Activated CD8-positive, alpha-beta memory T cell treated with anti-CD3 and anti-CD28 coated beads for 24 hours (primary cell): Measurements from ENCODE around the gene DOK5.
"Not testable (repeated sequence)": the region's sequence is repeated elsewhere in the genome, so short reads cannot be mapped to it uniquely, and the experiment has no call there.

ENCODE experiments used
- DNase-seq: peaks from one replicate; pipeline ENCODE4 v3.0.0-alpha.2; 2020

The DOK5 gene

DNA sequence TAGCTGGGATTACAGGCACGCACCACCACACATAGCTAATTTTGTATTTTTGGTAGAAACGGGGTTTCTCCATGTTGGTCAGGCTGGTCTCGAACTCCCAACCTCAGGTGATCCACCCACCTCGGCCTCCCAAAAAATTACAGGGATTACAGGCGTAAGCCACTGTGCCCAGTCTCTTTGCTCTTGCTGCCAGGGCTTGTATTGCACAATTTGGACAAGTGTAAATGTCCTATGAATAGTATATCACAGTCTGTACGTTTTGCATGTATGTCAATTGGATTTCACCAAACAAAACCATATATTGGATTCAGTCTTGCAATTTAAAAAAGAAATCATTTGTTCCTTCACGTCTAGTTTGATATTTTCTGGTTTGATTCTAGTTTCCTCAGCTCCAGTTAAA, 2.1 kb upstream of the DOK5 start:
- DNase-seq, result no peak

DNA sequence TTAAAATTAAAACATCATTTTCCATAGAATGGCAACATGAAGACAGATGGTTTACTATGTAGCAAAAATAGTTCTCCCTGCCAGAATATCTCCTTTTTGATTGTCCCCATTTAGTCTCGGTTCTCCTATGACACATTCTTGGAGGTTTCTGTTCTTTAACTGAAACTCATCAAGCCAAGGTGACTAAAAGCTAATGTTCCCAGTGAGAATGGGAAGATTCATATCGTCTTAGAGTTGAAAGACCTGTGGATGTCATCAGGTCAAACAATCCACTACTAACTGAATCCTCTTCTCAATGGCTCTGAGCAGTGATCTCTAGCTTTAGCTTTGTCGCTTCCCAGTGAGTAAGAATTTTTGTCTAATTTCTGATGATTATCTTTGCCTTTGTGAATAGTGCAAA, 1.3 kb upstream of the DOK5 start:
- no peak for DNase-seq

DNA sequence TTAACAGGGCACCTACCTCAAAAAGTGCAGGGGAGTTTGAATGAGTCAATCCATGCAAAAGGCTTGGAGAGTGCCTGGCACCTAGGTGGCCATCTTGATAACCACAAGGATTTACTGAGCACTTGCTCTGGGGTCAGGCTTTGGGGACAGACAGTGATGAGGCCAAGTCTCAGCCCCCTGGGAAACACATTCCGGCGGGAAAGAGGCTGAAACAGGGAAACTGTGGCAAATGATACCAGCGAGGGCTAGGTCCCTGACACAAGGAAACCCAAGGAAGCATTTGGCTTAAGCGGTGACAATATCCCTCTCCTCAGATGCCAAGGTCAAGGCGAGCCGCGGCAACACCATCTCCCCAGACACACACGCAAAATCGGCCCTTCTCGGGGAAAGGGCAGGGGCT, 527 bp upstream of the DOK5 start:
- no peak for DNase-seq

DNA sequence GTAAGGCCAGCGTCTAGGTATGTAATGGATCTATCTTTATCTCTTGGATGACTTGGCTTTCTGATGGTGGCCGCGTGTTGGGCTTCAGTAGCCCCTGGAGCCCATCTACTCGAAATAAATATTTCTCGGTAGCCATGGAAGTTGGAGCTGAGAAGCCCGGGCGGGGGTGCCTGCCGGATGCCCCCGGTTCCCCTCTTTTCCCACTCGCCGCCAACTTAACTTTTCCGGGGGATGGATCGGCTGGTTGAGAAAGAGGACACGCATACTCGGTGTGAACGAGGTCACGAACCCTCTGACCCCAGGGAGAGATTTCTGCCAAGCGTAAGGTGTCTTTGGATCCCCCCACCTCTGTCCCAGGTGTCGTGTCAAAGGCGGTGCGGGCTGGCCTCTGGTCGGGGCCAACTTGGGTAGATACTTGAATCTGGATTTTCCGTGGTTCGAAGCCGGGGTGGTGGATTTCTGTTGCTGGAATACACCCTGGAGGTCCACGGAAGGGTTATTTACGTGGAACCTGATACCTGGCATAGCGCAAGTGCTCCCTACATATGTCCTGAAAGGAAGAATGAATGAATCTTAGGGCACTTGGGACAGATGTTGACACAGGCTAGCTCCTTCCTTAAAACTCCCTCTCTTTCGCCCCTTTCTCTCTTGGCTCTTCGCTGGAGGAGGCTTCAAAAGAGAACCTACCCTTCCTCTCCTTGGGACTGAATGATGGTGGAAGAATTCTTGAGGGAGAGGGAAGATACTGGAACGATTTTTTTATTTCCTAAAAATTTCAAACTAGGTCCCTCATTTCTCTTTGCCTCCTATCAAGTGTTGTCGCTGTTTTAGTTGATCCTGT, 996 bp downstream of the DOK5 start:
- no peak for DNase-seq

DNA sequence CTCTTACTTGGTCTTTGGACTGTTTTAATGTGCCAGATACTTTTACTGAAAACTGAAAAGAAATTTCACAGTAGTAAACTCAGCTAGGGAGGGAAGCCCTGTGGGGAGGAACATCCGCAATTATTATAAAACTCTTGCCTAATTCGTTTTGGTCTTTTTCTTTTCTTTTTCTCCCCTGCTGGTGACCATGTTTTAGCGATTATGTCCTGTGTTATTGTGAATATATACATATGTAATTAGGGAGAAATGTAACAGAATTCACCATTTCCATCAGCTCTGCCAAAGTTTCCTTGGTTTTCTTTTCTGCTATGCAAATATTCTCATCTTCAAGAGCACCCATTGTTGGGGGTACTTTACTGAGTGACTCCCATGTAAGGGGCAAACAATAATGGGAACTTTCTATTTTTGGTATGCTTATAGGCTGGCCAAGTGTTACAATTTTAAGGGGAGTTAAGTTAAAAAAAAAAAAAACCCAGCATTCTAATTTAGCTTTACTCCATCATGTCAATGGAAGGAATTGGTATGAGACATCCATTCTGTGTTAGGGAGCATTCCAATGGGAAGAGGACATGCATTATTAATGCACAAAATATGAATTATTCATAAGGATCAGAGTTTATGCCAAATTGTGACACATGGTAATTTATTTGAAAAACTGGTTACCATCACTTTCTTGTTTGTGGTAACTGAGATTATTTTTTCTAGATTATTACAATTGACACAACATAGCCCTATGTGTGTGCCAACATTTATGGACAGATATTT, 2.0 kb downstream of the DOK5 start:
- DNase-seq, result no peak

DNA sequence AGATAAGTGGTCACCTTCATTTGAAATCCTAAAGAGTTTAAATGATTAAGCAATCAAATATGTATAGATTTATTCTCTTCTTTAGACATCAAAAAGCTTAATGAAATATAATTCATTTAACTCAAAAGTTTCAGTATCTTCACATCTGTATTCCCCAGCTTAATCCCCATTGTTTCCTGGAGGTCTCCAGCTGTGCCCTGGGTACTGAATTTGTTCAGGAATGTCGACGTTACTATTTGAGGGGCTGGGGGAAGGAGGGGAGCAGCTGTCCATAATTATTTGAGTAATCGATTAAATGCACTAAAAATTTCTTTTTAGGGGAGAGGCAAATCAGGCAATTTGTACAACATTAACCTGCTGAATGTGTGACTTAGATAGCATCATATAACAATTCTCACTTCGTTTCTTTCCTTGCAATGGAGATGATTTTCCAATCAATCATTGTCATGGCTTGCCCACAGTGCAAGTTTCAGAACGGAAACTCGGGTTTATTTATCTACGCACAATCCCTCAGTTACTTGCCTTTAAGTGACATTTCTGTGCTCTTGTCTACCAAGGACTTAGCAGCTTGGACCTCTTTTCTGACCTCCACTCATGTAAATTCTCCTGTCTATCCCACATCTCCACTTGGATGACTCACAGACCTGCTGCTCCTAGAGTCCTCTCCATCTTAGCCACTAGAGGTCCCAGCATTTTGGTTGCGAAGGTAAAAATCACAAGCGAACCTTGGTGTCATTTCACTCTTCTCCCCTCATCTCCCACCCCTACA, 3.9 kb downstream of the DOK5 start:
- no peak for DNase-seq

DNA sequence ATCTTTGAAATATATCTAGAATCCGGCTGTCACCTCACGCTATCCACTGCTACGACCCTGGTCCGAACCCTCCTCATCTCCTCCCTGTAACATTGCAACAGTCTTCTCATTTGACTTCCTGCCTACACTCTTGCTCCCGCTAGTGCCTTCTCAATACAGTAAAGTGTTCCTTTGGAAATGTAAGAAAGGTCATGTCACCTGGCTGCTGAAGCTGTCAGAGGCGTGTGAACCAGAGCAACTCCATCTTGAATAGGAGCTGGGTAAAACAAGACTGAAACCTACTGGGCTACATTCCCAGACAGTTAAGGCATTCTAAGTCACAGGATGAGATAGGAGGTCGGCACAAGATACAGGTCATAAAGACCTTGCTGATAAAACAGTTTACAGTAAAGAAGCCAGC, 4.5 kb downstream of the DOK5 start:
- DNase-seq, result not testable (repeated sequence)

DNA sequence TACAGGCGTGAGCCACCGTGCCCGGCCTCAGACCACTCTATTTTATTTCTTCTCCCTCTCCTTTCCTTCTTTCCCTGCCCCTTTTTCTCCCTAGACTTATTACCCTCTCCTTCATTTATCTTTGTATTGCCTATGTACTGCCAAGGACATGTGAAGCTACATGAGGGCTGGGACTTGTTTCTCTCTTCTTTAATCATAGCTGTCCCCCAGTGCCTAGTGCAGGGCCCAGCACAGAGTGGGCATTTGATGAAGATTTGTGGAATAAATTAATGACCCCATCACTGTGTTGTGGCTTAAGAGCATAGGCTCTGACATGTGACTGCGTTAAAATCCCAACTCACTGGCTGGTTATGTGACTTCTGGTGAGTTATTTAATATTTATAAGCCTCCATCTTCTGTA, 6.0 kb downstream of the DOK5 start:
- no peak for DNase-seq

DNA sequence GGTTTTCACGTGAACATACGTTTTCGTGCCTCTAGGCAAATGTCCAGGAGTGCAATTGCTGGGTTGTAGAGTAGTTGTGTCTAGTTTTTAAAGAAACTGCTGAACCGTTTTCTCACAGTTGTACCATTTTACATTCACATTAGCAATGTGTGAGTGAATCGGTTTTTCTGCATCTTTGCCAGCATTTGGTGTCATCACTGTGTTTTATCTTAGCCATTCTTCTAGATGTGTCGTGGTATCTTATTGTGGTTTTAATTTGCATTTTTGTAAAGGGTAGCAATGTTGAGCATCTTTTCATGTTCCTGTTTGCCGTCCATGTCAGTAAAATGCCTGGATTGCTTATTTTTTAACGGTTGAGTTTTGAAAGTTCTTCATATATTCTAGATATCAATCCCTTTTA, 10.2 kb downstream of the DOK5 start:
- DNase-seq, result no peak

DNA sequence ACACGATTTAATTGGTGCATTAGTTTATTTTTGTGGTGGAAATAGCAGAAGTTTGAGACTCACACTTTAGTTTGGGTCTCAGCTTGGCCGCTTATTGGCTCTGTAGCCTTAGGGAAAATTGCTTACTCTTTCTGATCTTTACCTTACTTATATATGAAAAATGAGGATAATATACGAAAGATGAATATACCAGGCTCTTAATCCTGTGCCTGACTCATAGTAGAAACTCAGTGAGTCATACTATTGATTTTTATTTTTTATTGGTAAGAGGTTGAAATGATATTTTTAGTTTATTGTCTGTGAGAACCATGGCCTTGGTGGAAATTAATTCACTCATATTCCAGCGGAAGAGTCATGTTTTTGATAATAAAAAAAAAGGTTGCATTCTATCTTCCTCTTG, 11.2 kb downstream of the DOK5 start:
- DNase-seq, result no peak

DNA sequence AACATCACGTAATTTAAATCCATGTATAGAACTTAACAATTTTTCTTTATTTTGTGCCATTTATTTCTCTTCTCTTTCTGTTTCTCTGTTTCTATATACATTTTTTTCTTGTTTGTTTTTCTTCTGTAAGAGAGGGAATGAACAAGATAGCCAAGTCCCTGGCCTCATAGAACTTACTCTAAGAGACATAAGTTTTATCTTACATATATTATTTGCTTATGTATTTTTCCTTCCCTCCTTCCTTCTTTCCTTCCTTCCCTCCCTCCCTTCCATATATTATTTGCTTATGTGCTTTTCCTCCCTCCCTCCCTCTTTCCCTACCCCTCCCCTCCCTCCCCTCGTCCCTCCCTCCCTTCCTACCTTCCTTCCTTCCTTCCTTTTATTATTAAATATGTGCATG, 13.0 kb downstream of the DOK5 start:
- DNase-seq, result no peak

DNA sequence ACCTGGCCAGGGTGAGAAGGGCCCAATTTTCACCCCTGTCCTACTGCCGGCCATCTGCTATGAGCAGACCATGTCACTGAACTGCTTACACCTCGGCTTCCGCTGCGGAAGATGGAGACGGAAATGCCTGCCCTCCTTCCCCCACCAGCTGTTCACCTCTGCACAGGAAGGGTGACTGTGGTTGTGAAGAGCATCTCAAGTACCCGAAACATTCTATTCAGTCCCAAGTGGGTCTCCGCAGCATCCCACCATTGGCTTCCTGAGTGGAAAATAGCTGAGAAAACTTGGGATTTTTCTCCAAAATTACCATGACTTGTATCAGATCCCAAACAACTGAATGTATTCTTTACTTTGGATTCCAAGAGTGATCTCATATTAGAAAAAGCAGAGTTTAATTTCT, 16.1 kb downstream of the DOK5 start:
- DNase-seq, result no peak

DNA sequence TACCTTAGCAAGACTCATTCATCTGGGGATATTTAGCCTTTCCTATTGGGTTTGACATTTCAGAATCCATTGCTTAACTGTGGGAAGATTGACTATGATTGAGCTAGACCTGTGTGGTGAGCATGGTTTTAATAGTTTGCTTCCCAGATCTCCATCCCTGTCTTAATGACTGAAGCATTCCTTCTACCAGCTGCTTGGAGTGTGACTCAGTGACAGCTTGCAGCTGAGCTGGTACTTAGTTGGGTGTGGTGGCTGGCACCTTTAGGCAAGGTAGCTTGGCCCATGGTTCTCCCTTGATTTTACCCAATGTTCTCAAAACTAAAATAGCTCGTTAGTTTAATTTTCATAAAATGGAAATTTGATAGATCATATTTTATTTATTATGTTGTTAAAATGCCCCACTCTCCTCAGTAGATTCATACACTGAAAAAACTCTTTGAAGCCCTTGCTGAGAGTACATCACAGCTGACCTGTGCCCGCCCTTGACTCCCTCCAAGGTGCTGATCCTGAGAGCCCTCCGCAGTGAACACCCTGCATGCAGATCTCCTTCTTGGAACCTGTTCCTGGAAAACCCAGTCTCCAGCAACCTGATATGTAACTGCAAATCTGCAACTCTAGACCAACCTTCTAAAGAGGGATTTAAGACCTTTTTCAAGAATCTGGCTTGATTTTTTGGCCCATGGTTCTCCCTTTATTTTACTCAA, 19.1 kb downstream of the DOK5 start:
- DNase-seq, result no peak

DNA sequence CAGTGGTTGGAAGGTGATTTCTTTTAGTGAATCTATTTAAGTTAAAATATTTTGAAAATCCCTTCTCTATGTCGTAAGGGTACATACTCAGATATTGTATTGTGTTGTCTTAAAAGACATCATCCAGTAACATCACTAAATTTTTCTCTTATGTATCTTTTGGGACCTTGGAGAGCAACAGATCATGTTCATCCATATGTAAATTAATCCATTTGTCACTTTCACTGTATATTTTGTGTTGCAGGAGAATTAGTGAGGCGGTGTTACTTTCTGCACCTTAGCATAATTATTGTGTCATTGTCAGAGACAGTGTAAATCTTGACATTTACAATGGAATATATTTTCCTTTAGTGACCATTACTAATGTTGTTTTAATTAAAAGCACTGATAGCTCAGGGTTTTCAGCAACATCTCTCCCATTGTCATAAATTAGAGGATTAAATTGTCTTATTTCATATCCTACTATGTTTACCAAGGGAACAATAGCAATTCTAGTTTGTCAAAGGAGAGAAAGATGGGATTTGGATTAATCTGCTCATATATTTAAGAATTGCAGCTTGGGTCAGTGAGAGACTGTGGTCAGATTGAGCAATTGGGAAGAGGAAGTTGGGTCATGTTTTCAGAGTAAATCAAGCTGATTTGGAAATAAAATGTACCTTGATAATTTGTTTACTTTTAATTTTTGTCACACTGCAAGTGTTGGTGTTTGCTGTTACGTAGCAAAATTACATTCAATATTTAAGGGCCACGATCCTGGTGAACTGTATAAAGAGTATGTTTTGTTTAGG, 22.7 kb downstream of the DOK5 start:
- no peak for DNase-seq

DNA sequence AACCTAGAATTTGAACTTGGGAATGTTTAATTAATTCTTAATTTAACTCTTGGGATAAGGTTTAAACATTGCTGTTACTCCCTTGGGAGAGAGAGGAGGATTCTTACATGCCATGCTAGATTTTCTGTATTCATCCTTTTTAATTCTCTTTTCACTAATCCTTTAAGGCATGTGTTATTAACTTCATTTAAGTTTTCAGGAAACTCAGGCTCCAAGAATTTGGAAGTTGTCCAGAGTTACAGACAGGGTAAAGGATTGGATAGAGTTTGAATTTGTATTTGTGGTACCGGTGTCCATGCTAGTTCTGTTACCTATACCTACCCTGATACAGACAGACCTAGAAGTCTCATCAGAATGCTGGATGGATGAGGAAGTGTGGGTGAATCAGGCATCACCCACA, 23.7 kb downstream of the DOK5 start:
- DNase-seq, result no peak

DNA sequence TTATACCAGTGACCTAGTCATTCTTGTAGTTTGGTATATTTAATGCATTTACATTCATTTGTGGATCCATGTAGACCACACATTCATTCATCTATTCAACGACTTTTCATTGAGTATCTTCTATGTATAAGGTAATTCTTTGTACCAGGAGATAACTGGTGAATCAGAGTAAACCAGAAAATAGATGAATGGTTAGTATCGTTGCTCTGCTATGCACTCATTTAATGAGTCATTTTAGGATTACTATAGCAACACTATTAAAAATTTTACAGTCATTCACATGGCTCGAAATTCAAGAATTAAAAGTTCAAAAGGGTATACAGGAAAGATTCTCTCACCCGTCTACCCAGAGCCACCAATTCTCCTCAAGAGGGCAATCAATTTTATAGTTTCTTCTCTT, 26.8 kb downstream of the DOK5 start:
- no peak for DNase-seq

DNA sequence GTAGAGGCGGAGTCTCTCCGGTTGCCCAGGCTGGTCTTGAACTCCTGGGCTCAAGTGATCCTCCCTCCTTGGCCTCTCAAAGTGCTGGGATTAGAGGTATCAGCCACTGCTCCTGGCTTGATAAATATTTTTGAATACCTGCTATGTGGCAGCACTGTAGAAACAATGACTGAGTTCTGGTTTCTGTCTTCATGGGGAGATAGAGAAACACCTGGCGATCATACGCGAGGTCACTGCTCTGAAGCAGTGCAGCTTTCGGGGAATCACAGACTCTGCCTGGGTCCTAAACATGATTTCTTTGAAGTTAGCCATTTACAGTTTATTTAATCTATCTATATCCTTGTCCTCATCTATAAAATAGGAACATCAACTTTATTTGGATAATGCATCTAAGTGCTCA, 31.2 kb downstream of the DOK5 start:
- no peak for DNase-seq

DNA sequence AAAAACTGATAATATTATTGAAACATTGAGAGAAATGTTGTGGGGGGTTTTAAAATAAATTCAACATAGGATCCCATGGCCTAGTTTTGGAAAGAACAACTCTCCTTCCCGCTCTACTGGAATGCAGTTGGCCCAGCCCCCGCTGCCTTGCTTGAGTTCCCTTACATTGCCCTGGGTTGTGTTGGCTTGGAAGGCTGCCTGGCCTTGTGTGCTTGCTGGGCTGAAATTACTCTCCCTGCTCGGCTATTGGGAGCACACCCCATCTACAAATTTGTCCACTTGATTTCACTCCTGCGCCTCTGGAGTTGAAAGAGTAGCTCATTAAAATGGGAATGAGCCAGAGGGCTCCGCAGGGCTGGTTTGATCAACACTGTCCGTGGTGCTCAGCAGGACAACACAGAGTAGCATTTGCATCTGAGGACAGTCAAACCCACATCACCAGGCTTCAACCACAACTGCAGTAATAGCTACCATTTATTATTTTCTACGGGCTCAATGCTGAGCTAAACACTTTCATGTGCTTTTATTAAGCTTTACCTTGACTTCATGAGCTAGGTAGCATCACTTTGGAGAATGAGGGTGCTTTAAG, 35.2 kb downstream of the DOK5 start:
- DNase-seq, result no peak

DNA sequence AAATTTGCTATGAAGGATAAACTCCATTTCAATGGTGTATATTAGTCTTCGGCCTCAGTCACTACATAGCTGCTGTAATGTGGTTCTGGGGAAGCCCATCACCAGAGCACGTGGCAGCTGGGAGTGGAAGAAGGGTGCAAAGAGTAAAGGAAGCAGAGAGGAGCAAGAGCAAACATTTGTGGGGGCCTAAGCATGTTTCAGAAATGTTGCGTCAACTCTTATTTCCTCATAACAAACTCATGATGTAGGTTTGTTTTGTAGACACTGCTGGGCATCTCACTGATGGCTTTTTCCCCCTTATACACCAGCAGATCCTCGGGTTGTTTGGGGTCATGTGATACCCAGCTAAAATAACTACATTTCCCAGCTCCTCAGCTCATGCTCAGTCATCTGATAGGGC, 37.3 kb downstream of the DOK5 start:
- no peak for DNase-seq

DNA sequence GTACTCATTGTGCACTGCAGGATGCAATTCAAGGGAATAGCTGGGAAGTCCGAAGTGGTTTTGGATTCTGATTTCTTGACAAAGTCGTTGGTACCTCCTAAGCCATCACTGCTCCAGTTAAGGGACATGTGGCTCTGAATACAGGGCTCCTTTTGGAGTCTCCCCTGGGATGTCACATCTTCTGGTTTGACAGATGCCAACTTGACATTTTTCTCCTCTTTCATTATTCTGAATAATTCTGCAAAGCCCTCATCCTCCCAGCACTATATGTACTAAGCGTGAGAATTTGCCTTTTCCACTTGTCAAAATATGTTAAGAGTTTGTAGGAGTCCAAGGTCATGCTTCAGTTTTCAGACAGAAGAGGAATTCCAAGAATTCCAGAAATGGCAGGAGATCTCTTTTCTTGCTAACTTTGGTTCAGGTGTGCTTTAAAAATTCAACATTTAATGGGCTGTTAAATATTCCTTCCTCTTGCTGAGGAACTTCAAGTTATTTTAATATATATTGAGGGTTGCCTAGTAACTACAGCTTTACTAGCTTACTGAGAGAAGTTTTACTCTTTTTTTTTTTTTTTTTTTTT, 38.7 kb downstream of the DOK5 start:
- no peak for DNase-seq
